Measurements from ENCODE around the gene HCN4.

HCN4 gene

DNA sequence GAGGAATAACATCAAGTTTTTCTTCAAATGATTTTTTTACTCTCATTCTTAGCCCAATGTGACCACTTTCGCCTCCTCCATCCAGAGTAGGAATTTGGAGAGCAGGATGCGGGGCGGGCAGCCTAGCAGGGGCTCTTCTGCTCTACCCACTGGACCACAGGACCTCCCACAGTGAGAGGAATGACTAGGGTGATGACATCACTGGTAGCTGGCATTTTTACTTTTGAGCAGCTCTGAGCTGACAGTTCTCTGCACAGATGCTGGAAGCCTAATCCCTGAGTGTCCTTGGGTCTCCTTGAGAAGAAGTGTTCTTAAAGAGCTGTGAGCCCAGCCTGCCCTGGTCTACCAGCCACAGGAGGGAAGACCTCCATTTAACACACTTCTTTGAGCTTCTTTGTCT is 1.4 kb upstream of the HCN4 start:
- H3K9me3 ChIP-seq, result no peaks in the 10 kb centered on the region
- peaks cover 99% of the 10 kb centered on the region for H3K27me3 ChIP-seq
- H3K36me3 ChIP-seq, result no peaks in the 10 kb centered on the region
- H3K27ac ChIP-seq, result no peak overlapping the region
- TF ChIP-seq, protein P1, sequence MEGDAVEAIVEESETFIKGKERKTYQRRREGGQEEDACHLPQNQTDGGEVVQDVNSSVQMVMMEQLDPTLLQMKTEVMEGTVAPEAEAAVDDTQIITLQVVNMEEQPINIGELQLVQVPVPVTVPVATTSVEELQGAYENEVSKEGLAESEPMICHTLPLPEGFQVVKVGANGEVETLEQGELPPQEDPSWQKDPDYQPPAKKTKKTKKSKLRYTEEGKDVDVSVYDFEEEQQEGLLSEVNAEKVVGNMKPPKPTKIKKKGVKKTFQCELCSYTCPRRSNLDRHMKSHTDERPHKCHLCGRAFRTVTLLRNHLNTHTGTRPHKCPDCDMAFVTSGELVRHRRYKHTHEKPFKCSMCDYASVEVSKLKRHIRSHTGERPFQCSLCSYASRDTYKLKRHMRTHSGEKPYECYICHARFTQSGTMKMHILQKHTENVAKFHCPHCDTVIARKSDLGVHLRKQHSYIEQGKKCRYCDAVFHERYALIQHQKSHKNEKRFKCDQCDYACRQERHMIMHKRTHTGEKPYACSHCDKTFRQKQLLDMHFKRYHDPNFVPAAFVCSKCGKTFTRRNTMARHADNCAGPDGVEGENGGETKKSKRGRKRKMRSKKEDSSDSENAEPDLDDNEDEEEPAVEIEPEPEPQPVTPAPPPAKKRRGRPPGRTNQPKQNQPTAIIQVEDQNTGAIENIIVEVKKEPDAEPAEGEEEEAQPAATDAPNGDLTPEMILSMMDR (IDR thresholded peaks at IDR 0.05), result no peak
- H3K4me3 ChIP-seq (ENCODE audit: low read depth in 1 of 2, low read length in 1 of 2), result no peak overlapping the region
- no peaks in the 10 kb centered on the region for H3K4me1 ChIP-seq (ENCODE audit: control insufficient read depth in 1 of 2, insufficient read depth in 1 of 2, low read depth in 1 of 2, low read length in 1 of 2)

DNA sequence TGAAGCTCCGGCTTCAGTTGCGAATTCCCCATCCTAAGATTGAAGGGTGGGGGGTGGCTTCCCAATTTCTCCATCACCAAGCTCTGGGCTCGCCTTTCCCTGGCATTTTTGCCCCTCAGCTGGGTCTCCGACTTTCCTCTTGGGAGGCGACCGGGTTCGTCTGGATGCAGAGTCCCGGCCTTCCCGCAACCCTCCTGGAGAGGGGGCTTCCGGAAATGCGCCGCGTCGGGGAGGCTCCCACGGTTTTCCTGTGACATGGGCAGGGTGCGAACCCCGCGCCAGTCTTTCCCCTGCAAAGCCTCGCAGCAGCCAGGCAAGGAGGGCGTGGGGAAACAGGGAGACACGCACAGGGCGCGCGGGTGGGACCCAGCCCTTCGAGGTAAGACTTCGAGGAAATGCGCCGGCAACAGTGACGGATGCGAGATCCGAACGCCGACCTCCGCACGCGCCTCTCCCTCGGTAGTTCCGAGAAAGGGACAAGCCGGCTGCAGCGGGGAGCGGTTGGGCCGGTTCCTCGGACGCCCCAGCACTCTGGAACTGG is 466 bp upstream of the HCN4 start:
- TF ChIP-seq, protein P1 (IDR thresholded peaks at IDR 0.05), result no peak
- Histone ChIP-seq H3K36me3 (no peaks in the 10 kb centered on the region), H3K9me3 (no peaks in the 10 kb centered on the region), H3K4me1 (ENCODE audit: control insufficient read depth in 1 of 2, insufficient read depth in 1 of 2, low read depth in 1 of 2, low read length in 1 of 2) (no peaks in the 10 kb centered on the region), H3K27me3 (peaks cover 99% of the 10 kb centered on the region), H3K4me3 (ENCODE audit: low read depth in 1 of 2, low read length in 1 of 2) (no peak overlapping the region), H3K27ac (no peak overlapping the region)

DNA sequence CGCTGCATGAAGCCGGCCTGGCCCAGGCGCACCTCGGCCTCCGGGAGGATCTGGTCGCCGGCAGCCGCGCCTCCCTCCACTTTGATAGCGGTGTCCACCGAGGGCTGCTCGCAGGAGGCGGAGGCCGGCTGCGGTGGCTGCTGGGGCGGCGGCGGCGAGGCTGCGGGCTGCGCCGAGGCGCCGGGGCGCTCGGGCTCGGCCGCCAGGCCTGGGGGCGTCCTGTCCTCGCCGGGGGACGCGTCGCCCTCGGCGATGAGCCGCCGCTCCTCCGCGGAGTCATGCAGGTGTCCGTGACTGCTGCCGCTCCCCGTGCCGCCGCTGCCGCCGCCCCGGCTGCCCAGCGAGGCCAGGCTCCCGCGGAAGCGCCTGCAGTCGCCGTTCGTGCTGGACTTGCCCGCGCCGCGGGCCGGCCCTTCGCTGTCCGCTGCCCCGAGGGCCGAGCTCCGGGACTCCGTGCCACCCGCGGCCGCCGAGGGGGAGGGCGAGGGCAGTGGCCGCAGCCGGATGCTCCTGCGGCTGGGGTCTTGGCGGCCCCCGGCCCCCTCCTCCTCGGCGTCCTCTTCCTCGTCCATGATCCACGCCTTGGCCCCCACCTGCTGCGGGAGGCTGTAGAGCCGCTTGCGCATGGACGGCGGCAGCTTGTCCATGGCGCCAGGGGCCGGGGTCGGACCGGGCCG is 996 bp downstream of the HCN4 start:
- H3K9me3 ChIP-seq, result no peaks in the 10 kb centered on the region
- peaks cover 100% of the 10 kb centered on the region for H3K27me3 ChIP-seq
- no peak overlapping the region for H3K4me3 ChIP-seq (ENCODE audit: low read depth in 1 of 2, low read length in 1 of 2)
- TF ChIP-seq, protein P1 (IDR thresholded peaks at IDR 0.05), result no peak
- H3K4me1 ChIP-seq (ENCODE audit: control insufficient read depth in 1 of 2, insufficient read depth in 1 of 2, low read depth in 1 of 2, low read length in 1 of 2), result no peaks in the 10 kb centered on the region
- no peaks in the 10 kb centered on the region for H3K36me3 ChIP-seq
- no peak overlapping the region for H3K27ac ChIP-seq

DNA sequence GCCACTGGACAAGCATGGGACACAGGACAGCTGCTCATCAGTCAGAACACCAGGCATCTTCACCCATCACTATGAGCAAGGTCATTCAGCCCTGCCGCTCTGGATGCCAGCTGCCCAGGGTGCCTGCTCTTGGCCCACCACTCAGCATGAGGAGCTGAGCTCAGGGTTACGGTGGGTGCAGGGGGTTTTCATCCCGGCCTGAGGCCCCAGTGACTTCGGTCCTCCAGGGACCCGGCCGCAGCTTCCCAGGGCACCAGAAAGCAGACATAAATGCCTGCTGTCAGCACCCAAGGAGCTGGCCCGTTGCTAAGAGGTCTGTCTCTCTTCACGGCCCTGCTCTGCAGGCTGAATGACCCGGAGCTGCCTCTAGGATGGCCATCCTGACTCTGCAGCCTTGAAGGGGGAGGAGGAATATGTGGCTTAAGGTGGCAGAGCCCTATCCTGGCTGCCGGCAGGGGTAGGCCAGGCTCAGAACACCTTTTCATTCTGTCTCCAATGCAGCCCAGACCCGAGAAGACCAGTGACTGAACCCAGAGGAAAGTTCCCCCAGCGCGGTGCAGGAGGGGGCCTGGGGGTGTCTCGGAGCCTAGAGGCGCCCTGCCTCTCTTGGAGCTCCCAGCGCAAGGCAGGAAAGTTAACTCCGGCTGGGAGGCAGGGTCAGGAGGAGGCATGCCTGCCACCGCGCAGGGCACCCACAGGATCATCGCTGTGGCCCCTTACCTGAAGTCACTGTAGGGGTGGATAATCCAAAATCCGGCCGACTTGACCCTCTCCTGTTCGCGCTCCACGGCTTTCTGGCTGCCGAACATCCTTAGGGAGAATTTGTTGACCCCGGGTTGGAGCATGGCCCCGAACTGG is 1.8 kb downstream of the HCN4 start:
- Histone ChIP-seq H3K9me3 (no peaks in the 10 kb centered on the region), H3K4me3 (ENCODE audit: low read depth in 1 of 2, low read length in 1 of 2) (no peak overlapping the region), H3K27me3 (peaks cover 100% of the 10 kb centered on the region), H3K4me1 (ENCODE audit: control insufficient read depth in 1 of 2, insufficient read depth in 1 of 2, low read depth in 1 of 2, low read length in 1 of 2) (no peaks in the 10 kb centered on the region), H3K27ac (no peak overlapping the region), H3K36me3 (no peaks in the 10 kb centered on the region)
- TF ChIP-seq, protein P1 (IDR thresholded peaks at IDR 0.05), result no peak

DNA sequence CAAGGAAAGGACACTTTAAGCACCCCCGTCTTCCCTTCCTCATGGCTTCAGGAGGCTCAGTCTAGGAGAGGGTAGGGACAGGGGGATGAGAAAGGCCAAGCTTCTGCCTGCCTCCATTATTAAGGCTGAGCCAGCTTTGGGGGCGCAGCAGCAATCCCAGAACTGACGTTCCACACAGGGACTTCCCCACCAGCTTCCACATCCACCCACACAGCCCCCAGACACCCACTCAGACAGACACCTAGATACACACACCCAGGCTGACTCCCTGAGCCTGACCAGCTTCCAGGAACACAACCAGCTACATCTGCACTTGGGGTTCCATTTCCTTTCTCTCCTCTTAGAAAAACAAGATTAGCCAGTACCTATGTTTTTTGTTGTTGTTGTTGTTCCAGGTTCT is 4.7 kb downstream of the HCN4 start:
- Histone ChIP-seq H3K9me3 (no peaks in the 10 kb centered on the region), H3K36me3 (no peaks in the 10 kb centered on the region), H3K4me3 (ENCODE audit: low read depth in 1 of 2, low read length in 1 of 2) (no peak overlapping the region), H3K4me1 (ENCODE audit: control insufficient read depth in 1 of 2, insufficient read depth in 1 of 2, low read depth in 1 of 2, low read length in 1 of 2) (no peaks in the 10 kb centered on the region), H3K27ac (no peak overlapping the region), H3K27me3 (peaks cover 98% of the 10 kb centered on the region)
- TF ChIP-seq, protein P1 (IDR thresholded peaks at IDR 0.05), result no peak

Data from neutrophil (primary cell).